GM19397 (cell line): ENCODE measurements around the gene SH2D5.
"Not testable (repeated sequence)": the region's sequence is repeated elsewhere in the genome, so short reads cannot be mapped to it uniquely, and the experiment has no call there.

ENCODE experiments used
- ATAC-seq: cut with Tn5 transposase; IDR thresholded peaks from one replicate; pipeline ENCODE4 v1.9.1; 2021; ENCODE audit warnings: mild to moderate bottlenecking, moderate library complexity; ENCODE audit not compliant: unreplicated experiment

SH2D5 gene

GRCh38 chr1:20696397-20697333 is 35.8 kb downstream of the SH2D5 start:
- peak; percentile 72 for ATAC-seq

GRCh38 chr1:20695515-20695914 is 37.0 kb downstream of the SH2D5 start:
- ATAC-seq: no peak

- no peak for ATAC-seq
Observed at GRCh38 chr1:20693623-20694022, 38.9 kb downstream of the SH2D5 start.

- no peak for ATAC-seq
Observed at GRCh38 chr1:20691872-20692271, 40.6 kb downstream of the SH2D5 start.

DNA sequence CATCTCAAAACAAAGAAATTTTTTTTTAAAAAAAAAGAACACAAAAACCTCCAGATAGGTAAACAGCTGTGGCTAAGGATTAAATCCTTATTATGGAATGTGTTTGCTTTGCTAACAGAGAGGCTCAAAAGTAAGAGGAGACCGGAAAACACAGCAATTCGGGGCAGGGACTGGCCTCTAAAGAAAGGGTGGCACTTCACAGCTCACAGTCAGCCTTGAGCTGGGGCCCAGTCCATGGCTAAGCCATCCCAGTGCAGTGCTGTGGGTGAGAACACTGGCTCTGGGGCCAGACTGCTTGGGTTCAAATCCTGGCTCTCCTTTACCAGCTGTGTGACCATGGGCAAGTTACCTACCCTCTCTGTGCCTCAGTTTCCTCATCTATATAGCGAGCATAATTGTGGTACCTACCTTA is 42.9 kb downstream of the SH2D5 start:
- no peak for ATAC-seq

DNA sequence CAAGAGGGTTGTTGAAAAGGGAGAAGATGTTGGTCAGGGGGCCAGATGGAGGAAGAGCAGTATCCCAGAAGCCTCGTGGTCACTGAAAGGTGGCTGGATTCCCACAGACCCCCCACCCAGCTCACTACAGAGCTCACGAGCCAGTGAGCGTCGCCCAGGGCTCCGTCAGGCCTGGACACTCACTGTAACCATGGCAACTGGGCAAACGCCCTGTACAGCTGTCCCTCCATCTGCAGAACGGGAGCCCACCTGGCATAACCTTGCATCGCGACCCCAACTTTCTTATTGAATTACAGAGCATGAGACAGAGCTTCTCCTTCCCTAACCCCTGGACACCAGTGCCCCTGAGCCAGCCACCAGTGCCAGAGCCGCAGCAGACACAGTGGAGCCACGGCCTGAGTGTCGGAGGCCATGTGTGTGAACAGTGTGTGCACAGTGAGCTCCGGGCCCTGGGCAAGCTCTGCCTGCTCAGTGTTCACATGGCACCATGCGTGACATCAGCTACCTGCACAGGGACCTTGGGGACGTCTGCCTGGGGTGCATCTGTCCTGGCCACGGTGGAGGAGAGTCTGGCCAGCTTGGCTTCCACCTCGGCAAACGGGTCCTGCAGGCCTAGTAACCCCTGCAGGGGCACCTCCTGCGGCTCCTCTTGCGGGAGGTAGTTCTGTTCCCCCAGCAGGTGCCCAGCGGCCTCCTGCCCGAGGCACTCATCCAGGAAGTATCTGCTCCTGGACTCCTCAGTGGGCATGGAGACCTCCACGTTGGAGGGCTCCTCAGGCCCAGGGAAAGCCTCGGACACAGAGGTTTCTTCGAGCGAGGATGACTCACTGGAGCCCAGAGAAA is 45.4 kb downstream of the SH2D5 start:
- no peak for ATAC-seq

GRCh38 chr1:20685741-20686140 is 46.8 kb downstream of the SH2D5 start:
- ATAC-seq: no peak

DNA sequence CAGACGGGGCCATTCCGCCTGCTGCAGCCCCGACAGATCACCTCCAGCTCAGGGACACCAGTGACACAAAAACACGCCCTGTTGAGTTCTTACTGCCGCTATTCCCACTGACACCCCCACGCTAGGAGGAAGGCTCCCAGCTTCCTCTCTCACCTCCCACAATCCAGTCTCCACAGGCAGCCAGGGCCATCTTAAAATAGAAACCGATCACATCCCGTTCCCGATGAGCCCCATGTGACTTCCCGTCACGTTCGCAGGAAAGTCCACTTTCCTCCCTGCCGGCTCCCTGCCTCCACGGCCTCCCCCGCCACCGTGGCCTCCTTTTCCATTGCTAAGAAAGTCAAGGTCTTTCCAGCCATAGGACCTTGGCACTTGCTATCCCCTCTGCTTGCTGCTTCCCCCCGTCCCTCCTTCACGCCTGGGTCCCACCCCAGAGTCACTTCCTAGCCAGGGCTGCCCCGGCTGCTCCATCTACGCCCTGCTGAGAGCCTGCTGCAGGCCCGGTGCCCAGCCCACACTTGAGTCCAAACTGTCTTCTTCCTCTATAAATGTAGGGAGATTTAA is 47.3 kb downstream of the SH2D5 start:
- no peak for ATAC-seq

- ATAC-seq: no peak
Observed at GRCh38 chr1:20684651-20685050, 47.9 kb downstream of the SH2D5 start.

DNA sequence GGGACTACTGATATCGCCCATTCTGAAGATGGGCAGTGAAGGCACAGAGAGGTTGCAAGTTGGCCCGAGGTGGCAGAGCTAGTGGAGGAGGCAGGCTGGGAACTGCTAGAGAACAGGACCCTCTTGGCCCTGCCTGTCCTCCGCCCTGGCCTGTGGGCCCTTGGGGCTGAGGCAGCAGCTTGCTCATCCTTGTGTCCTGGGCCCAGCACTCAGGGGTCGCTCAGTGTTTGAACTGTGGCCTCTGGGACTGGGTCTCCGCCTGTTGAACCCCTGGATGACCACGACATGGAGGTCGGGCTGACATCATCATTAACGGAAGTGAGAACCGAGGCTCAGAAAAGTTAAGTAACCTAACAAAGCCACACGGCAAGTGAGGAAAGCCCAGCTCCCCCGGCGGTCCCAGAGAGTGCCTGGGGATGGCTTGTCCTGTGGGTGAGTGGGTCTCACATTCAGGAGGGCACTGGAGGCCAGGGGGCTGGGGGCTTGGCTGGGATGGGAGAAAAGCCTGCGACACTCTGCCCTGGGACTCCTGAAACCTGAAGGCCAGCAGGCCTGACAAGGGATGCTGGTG is 48.4 kb downstream of the SH2D5 start:
- no peak for ATAC-seq

- no peak for ATAC-seq
Observed at GRCh38 chr1:20683614-20684013, 48.9 kb downstream of the SH2D5 start.

DNA sequence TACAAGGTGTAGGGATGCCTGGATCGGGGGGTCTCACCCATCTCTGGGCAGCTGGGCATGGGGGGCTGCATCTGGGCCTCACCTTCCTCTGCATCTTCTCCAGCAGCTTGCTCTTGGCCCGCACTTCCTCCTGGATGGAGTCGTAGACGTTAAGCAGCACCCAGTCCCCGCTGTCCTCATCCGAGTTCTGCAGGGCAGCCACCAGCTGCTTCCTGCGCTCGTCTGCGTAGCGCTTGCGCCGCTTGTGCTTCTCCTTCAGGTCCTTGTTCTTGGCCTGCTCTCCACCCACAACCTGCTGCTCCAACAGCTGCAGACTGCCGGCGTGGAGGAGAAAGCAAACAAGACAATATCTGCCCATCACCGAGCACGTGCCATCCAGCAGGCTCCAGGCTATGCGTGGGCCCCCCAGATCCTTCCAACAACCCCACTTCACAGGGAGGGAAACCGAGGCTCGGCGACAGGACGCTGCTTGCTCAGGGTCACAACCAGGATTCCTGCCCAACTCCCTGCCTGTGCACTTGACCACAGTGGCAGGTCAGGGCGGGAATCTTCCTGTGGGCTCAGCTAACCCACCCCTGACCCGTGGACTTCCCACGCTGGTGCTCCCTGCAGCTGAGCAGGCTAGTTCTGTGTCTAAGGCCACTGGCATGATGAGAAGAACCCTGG is 49.8 kb downstream of the SH2D5 start:
- no peak for ATAC-seq

GRCh38 chr1:20681999-20682398 is 50.5 kb downstream of the SH2D5 start:
- ATAC-seq: no peak

DNA sequence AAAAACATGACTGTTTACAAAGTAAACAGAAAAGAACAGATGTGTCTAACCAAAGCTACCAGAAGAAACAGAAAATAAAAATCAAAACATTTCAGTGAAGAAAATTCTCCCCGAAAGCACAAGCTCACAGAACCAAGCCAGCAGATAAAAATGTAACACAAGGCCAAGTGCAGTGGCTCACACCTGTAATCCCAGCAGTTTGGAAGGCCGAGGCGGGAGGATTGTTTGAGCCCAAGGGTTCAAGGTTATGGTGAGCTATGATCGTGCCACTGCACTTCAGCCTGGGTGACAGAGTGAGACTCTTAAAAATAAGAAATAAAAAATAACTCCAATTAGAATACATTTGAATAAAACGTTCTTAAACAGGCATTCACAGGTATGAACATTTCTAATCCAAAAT is 52.2 kb downstream of the SH2D5 start:
- ATAC-seq: no peak

DNA sequence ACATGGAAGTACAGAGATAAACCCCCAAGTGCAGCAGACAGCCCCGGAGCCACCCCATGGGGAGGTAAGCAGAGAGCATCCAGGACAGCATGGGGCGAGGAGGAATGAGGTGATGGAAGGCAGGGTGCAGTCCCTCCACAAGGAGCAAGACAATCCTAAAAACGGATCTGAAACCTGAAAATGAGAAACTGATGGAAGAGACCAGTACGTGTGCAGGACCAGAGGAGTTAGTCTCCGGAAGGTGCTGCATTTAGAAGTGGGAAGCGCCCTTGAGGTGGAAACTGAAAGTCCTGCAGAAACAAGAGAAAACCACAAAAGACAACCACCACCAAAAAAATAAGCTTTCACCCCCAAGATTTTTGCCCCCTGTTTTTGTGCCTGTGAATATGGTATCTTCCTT is 53.9 kb downstream of the SH2D5 start:
- no peak for ATAC-seq

GRCh38 chr1:20673626-20674025 is 58.9 kb downstream of the SH2D5 start:
- not testable (repeated sequence) for ATAC-seq

- no peak for ATAC-seq
Observed at GRCh38 chr1:20672265-20672632, 60.3 kb downstream of the SH2D5 start.

DNA sequence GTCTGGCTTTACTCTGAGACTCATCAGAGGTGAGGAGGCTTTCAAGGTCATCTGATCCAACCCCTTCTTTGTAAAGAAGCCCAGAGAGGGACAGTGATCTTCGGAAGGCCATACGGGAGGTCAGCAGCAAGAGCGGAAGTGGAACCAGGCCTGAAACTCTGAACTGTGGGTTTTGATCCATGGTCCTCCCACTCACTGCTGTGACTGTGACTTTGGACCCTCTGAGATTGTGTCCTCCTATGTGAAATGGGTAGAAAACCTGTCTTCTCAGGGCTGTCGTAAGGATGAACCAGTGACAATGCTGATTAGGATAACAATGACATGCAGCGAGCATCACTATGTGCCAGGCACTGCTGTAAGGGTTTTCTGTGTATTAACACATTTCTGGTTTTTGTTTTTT is 61.6 kb downstream of the SH2D5 start:
- no peak for ATAC-seq
